Lung (tissue), 12 donors: ENCODE results near the gene MAPK8IP2. TPM values are rescaled to one million over a fixed set of nuclear protein-coding genes. Genes with fewer than 3 reads are reported as not detected.

ENCODE experiments used
- ATAC-seq: fragments of 200-7000 bp; cut with Tn5 transposase; one replicate; pipeline ENCODE4 v1.9.1; 2020; ENCODE audit warnings: moderate number of reproducible peaks; ENCODE audit not compliant: insufficient read depth, low FRiP score
- DNase-seq, 3 donors: peaks; one replicate each; pipeline ENCODE4 v3.0.0-alpha.2; 2013 to 2017
- H3K27ac ChIP-seq, 2 donors: one replicate each; pipeline ENCODE4 v1.5.1; 2013; ENCODE audit warnings: mild to moderate bottlenecking in 2 of 2, moderate library complexity in 2 of 2, control low read depth in 1 of 2, inconsistent platforms in 1 of 2, low read depth in 1 of 2, low read length in 1 of 2
- H3K27me3 ChIP-seq, 3 donors: one replicate each; pipeline ENCODE4 v1.5.1; 2013; ENCODE audit warnings: low read length in 2 of 3; ENCODE audit not compliant: control insufficient read depth in 3 of 3, insufficient read depth in 3 of 3
- H3K36me3 ChIP-seq, 4 donors: one replicate each; pipeline ENCODE4 v1.5.1; 2013; ENCODE audit warnings: low read length in 4 of 4, mild to moderate bottlenecking in 1 of 4, moderate library complexity in 1 of 4; ENCODE audit not compliant: control insufficient read depth in 4 of 4, insufficient read depth in 4 of 4
- H3K4me1 ChIP-seq, 5 donors: one replicate each; pipeline ENCODE4 v1.5.1; 2013; ENCODE audit warnings: low read length in 5 of 5, mild to moderate bottlenecking in 2 of 5, moderate library complexity in 1 of 5; ENCODE audit not compliant: control insufficient read depth in 5 of 5, insufficient read depth in 5 of 5
- H3K4me3 ChIP-seq: one replicate; pipeline ENCODE4 v1.5.1; 2013; ENCODE audit warnings: mild to moderate bottlenecking, control low read depth, moderate library complexity
- H3K9ac ChIP-seq, 2 donors: one replicate each; pipeline ENCODE4 v1.5.1; 2013; ENCODE audit warnings: low read length in 2 of 2, control low read depth in 1 of 2; ENCODE audit not compliant: insufficient read depth in 1 of 2
- H3K9me3 ChIP-seq, 4 donors: one replicate each; pipeline ENCODE4 v1.5.1; 2013; ENCODE audit warnings: low read length in 3 of 4, mild to moderate bottlenecking in 1 of 4, moderate library complexity in 1 of 4; ENCODE audit not compliant: control insufficient read depth in 4 of 4, insufficient read depth in 3 of 4
- CTCF ChIP-seq: IDR thresholded peaks from 2 replicates; pipeline ENCODE4 v1.5.1; 2012; ENCODE audit warnings: mild to moderate bottlenecking; ENCODE audit errors: control extremely low read depth, extremely low read depth
- WGBS, 2 donors: extraction: QIAGEN DNeasy Blood & Tissue Kit; methylation state at CpG; one replicate each; pipeline ENCODE4 v1.1.7; 2013; 5-methylcytosine and 5-hydroxymethylcytosine counted together
- polyA plus RNA-seq, 2 donors: library from polyadenylated mRNA; stranded (reverse); fragments of 200-250 nt; gene quantifications; one replicate each; pipeline ENCODE4 v1.2.1, GENCODE V29; 2013
- total RNA-seq, 2 donors: library from RNA; depleted of rRNA in 1 of 2; stranded (reverse); fragments of >200 nt in 1 of 2; gene quantifications; one replicate each; pipeline ENCODE4 v1.2.1, GENCODE V29; 2014 to 2021
- donor health status: control.
- donor health status: control.
- donor health status: Bipolar disorder and iron deficiency.
- donor health status: healthy.
- donor health status: DM: yes; HTN: yes; CAD: no.

Gene MAPK8IP2
- total and polyA plus RNA-seq, 4 donors, result 0.91 to 2.7 (median 1.1) TPM

GRCh38 chr22:50577697-50577986 is 23.0 kb upstream of the MAPK8IP2 start:
- Histone ChIP-seq H3K9ac (no peak overlapping the region), H3K4me3 (no peak overlapping the region), H3K27ac (peak overlapping the region in 1 of 2 donors; percentile 90), H3K27me3 (peaks cover 0 to 11% (median 2%) of the 10 kb centered on the region in 3 donors), H3K9me3 (no peaks in the 10 kb centered on the region), H3K4me1 (peaks cover 0 to 15% (median 5%) of the 10 kb centered on the region in 5 donors), H3K36me3 (peaks cover 0 to 7% (median 0%) of the 10 kb centered on the region in 4 donors)
- TF ChIP-seq CTCF, result no peak
- ATAC-seq, result no peak
- no peak for DNase-seq
- 51 to 59% methylated on average over 16 to 23 of the region's 23 CpGs for WGBS, 2 donors

- Histone ChIP-seq H3K36me3 (peaks cover 0 to 7% (median 0%) of the 10 kb centered on the region in 4 donors), H3K9me3 (no peaks in the 10 kb centered on the region), H3K4me3 (no peak within 1 kb of the TSS), H3K27ac (peak within 1 kb of the TSS in 1 of 2 donors; percentile 90), H3K9ac (peak within 1 kb of the TSS in 1 of 2 donors; percentile 20), H3K27me3 (peaks cover 0 to 11% (median 2%) of the 10 kb centered on the region in 3 donors), H3K4me1 (peaks cover 0 to 16% (median 5%) of the 10 kb centered on the region in 5 donors)
- 29 to 35% methylated on average over 57 to 63 of the region's 63 CpGs for WGBS, 2 donors
- no peak for TF ChIP-seq CTCF
- DNase-seq (no peak), ATAC-seq (no peak)
Measured at GRCh38 chr22:50577987-50578775, 22.4 kb upstream of the MAPK8IP2 start, which contains the start of gene CPT1B. TSS of gene CPT1B (minus strand) at chr22:50578427. CDS start at chr22:50577915, 512 bp downstream.

- Histone ChIP-seq H3K36me3 (peaks cover 0 to 7% (median 0%) of the 10 kb centered on the region in 4 donors), H3K27ac (peak overlapping the region in 1 of 2 donors; percentile 90), H3K4me1 (peaks cover 2 to 22% (median 5%) of the 10 kb centered on the region in 5 donors), H3K9me3 (no peaks in the 10 kb centered on the region), H3K9ac (peak overlapping the region in 1 of 2 donors; percentile 20), H3K27me3 (peaks cover 0 to 11% (median 2%) of the 10 kb centered on the region in 3 donors), H3K4me3 (no peak overlapping the region)
- ATAC-seq, result no peak
- WGBS, 2 donors, result 76 to 77% methylated on average over 8 of the region's 8 CpGs
- TF ChIP-seq CTCF, result no peak
- no peak for DNase-seq
Measured at GRCh38 chr22:50578776-50579310, 21.8 kb upstream of the MAPK8IP2 start.
